Measurements from ENCODE around the gene HARS1. TPM values are rescaled to one million over a fixed set of nuclear protein-coding genes. Genes with fewer than 3 reads are reported as not detected.
A peak's percentile ranks its signal among the peaks of the same experiment; 100 is the strongest.

The HARS1 gene
- total and polyA plus RNA-seq, 2 of the 13 experiments (the other 11 are each of a cell fraction or from before 2014, with no cell fraction given) = 36.9 to 66.2 TPM

DNA sequence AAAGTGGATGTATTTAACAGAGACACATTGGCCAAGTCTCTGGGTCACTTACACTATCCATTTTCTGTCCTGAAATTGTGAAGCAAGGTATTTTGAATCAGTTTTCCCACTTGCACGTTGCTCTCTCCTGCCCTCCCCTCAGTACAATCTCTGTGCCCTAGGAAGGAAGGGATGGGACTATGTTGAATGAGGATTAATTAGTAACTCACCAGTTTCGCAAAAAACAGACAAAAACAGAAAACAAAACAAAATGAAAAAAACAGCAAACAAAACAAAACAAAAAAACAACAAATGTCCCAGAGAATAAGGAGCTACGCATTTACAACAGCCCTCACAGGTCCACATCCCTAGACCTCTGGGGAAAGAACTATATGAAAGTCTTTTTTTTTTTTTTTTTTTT, 57.1 kb downstream of the HARS1 start (continued):
- TF ChIP-seq, protein P1, sequence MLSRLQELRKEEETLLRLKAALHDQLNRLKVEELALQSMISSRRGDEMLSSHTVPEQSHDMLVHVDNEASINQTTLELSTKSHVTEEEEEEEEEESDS (CRISPR knock-in tag; IDR thresholded peaks at IDR 0.05; ENCODE audit: borderline replicate concordance) = no peak
- TF ChIP-seq ZNF484 (CRISPR knock-in tag; IDR thresholded peaks at IDR 0.05; ENCODE audit: borderline replicate concordance, low read depth) (no peak), ELF3 (CRISPR knock-in tag; IDR thresholded peaks at IDR 0.05) (no peak), PLRG1 (conservative IDR thresholded peaks at IDR 0.05) (no peak), ZNF7 (CRISPR knock-in tag; IDR thresholded peaks at IDR 0.05) (no peak), ZNF282 (IDR thresholded peaks at IDR 0.05; ENCODE audit: partially characterized antibody) (no peak), ZSCAN9 (CRISPR knock-in tag; IDR thresholded peaks at IDR 0.05; ENCODE audit: borderline replicate concordance) (no peak), DR1 (CRISPR knock-in tag; IDR thresholded peaks at IDR 0.05) (no peak), MAFF (IDR thresholded peaks at IDR 0.05; ENCODE audit: low read depth, low read length) (no peak), ZNF136 (CRISPR knock-in tag; IDR thresholded peaks at IDR 0.05; ENCODE audit: low read depth) (no peak), ZFP41 (CRISPR knock-in tag; IDR thresholded peaks at IDR 0.05; ENCODE audit: borderline replicate concordance) (no peak), ZIK1 (CRISPR knock-in tag; IDR thresholded peaks at IDR 0.05; ENCODE audit: borderline replicate concordance, low read depth) (no peak), ZNF567 (CRISPR knock-in tag; IDR thresholded peaks at IDR 0.05; ENCODE audit: borderline replicate concordance) (no peak), ISX (CRISPR knock-in tag; conservative IDR thresholded peaks at IDR 0.05) (no peak), HOXA5 (CRISPR knock-in tag; IDR thresholded peaks at IDR 0.05) (no peak)
- TF ChIP-seq, protein P2, sequence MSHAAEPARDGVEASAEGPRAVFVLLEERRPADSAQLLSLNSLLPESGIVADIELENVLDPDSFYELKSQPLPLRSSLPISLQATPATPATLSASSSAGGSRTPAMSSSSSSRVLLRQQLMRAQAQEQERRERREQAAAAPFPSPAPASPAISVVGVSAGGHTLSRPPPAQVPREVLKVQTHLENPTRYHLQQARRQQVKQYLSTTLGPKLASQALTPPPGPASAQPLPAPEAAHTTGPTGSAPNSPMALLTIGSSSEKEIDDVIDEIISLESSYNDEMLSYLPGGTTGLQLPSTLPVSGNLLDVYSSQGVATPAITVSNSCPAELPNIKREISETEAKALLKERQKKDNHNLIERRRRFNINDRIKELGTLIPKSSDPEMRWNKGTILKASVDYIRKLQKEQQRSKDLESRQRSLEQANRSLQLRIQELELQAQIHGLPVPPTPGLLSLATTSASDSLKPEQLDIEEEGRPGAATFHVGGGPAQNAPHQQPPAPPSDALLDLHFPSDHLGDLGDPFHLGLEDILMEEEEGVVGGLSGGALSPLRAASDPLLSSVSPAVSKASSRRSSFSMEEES (CRISPR knock-in tag; IDR thresholded peaks at IDR 0.05) = no peak
- TF ChIP-seq, protein P3, sequence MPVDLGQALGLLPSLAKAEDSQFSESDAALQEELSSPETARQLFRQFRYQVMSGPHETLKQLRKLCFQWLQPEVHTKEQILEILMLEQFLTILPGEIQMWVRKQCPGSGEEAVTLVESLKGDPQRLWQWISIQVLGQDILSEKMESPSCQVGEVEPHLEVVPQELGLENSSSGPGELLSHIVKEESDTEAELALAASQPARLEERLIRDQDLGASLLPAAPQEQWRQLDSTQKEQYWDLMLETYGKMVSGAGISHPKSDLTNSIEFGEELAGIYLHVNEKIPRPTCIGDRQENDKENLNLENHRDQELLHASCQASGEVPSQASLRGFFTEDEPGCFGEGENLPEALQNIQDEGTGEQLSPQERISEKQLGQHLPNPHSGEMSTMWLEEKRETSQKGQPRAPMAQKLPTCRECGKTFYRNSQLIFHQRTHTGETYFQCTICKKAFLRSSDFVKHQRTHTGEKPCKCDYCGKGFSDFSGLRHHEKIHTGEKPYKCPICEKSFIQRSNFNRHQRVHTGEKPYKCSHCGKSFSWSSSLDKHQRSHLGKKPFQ (CRISPR knock-in tag; IDR thresholded peaks at IDR 0.05; ENCODE audit: insufficient replicate concordance) = peak; percentile 7
- TF ChIP-seq, protein P4, sequence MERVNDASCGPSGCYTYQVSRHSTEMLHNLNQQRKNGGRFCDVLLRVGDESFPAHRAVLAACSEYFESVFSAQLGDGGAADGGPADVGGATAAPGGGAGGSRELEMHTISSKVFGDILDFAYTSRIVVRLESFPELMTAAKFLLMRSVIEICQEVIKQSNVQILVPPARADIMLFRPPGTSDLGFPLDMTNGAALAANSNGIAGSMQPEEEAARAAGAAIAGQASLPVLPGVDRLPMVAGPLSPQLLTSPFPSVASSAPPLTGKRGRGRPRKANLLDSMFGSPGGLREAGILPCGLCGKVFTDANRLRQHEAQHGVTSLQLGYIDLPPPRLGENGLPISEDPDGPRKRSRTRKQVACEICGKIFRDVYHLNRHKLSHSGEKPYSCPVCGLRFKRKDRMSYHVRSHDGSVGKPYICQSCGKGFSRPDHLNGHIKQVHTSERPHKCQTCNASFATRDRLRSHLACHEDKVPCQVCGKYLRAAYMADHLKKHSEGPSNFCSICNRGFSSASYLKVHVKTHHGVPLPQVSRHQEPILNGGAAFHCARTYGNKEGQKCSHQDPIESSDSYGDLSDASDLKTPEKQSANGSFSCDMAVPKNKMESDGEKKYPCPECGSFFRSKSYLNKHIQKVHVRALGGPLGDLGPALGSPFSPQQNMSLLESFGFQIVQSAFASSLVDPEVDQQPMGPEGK (CRISPR knock-in tag; IDR thresholded peaks at IDR 0.05) = no peak
- TF ChIP-seq, protein P5, sequence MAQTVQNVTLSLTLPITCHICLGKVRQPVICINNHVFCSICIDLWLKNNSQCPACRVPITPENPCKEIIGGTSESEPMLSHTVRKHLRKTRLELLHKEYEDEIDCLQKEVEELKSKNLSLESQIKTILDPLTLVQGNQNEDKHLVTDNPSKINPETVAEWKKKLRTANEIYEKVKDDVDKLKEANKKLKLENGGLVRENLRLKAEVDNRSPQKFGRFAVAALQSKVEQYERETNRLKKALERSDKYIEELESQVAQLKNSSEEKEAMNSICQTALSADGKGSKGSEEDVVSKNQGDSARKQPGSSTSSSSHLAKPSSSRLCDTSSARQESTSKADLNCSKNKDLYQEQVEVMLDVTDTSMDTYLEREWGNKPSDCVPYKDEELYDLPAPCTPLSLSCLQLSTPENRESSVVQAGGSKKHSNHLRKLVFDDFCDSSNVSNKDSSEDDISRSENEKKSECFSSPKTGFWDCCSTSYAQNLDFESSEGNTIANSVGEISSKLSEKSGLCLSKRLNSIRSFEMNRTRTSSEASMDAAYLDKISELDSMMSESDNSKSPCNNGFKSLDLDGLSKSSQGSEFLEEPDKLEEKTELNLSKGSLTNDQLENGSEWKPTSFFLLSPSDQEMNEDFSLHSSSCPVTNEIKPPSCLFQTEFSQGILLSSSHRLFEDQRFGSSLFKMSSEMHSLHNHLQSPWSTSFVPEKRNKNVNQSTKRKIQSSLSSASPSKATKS (CRISPR knock-in tag; IDR thresholded peaks at IDR 0.05) = no peak
- TF ChIP-seq, protein P6, sequence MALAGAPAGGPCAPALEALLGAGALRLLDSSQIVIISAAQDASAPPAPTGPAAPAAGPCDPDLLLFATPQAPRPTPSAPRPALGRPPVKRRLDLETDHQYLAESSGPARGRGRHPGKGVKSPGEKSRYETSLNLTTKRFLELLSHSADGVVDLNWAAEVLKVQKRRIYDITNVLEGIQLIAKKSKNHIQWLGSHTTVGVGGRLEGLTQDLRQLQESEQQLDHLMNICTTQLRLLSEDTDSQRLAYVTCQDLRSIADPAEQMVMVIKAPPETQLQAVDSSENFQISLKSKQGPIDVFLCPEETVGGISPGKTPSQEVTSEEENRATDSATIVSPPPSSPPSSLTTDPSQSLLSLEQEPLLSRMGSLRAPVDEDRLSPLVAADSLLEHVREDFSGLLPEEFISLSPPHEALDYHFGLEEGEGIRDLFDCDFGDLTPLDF (CRISPR knock-in tag; IDR thresholded peaks at IDR 0.05) = no peak
- TF ChIP-seq, protein P7, sequence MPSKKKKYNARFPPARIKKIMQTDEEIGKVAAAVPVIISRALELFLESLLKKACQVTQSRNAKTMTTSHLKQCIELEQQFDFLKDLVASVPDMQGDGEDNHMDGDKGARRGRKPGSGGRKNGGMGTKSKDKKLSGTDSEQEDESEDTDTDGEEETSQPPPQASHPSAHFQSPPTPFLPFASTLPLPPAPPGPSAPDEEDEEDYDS (CRISPR knock-in tag; IDR thresholded peaks at IDR 0.05) = 0 out of 2 replicates have a peak, but pooled peaks have one; percentile 19
